Measurements from ENCODE around the gene PRDM1.

Gene PRDM1

DNA sequence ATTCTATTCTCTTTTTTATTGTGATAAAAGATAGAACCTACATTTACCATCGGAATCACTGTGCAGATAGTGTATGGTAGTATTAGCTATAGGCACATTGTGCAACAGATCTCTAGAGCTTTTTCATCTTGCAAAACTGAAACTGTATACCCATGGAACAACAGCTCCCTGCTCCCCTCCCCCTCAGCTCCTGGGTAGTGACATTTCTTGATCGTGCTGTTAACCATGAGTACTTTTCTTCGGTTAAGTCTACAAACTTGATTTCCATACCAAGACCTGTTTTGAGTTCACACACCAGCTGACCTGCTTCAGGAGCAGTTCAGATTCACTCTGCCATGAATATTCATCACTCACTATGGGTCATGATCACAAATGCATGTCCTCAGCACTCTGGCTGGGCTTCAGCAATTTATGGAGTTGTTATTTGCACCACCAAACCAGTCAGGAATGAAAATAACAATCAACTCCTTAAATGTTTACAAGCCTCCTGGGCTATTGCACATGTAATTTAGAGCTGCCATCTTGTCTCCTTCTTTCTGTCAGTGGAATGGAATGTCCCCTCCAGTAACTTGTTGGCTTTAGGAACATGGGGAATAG is 32.8 kb downstream of the PRDM1 start:
- DNase-seq = no peak

DNA sequence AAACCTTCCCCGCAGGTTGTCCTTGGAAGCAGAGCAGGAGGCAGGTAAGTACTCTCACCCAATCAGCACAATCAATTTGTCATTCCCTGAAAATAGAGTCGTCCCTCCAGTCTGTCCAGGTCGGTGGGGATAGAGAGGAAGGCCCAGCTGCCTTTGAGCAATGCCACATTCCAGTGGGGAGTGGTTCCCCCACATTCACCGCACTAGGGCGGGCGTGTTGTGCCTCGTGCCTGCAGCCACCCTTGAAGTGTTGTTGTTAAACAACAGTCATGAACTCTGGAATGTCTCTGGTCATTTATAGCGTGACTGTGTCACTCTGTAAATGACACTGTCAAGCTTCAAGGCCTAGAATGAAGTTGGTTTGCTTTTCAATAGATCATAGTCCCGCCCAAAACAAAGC is 33.4 kb downstream of the PRDM1 start:
- DNase-seq = no peak

DNA sequence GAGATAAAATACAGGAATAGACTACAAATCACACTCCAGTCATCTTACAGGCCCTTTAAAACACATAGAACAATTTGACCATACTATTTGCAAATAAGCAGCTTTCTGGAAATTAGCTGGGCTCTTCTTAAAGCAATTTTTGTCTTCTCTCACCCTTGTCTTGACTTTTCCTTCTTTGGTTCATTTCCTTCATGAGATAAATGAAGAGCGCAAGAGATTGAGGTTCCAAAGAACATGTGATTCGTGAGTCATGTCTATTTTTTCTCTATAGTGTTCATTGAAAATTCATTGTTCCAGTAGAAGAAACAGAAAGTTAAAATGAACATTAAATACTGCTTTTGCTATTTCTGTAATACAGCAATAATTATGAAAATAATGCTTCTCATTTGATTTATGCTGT is 33.9 kb downstream of the PRDM1 start:
- DNase-seq = no peak

DNA sequence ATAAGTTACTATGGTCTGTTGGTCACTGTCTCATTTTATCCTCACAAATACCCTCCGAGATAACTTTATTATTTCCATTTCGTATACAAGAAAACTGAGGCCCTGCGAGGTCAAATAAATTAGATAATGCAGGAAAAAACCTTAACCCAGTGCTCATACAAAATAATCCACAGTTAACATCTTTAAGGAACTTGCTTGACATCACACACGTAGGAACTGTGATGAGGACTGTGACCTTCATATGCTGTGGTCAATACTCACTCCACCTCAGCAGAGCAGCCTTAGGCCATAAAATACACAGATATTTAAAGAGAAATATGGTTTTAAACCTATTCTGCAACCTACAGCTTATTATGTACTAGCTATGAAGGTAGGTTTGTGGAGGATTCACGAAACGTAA is 34.3 kb downstream of the PRDM1 start:
- DNase-seq = no peak

DNA sequence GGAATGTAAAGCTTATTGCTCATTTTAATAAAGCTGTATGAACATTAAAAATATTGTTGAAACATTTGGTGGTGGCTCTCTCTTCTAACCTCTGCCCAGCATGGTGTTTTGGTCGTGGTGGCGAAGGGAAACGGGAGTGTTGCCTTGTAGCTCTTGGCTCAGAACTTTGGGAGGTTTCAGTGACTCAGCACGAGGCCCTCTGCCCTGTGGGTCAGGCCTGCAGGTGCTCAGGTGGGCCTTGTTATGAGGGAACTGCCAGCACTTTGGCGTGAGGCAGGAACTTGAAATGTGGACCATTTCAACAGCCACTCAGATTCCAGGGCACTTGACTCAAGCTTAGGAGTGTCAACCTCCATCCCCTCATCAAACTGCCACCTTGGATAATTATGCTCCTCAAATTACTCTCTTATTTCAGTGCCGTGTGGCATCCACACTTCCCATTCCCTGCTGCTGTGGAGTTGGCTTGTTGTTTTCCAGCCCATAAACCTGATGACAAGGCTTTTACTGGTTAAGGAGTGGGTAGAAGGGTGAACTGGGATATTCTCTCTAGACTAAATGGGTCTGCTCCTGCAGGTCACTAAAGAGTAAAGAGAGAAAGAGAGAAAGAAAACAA is 36.3 kb downstream of the PRDM1 start:
- no peak for DNase-seq

DNA sequence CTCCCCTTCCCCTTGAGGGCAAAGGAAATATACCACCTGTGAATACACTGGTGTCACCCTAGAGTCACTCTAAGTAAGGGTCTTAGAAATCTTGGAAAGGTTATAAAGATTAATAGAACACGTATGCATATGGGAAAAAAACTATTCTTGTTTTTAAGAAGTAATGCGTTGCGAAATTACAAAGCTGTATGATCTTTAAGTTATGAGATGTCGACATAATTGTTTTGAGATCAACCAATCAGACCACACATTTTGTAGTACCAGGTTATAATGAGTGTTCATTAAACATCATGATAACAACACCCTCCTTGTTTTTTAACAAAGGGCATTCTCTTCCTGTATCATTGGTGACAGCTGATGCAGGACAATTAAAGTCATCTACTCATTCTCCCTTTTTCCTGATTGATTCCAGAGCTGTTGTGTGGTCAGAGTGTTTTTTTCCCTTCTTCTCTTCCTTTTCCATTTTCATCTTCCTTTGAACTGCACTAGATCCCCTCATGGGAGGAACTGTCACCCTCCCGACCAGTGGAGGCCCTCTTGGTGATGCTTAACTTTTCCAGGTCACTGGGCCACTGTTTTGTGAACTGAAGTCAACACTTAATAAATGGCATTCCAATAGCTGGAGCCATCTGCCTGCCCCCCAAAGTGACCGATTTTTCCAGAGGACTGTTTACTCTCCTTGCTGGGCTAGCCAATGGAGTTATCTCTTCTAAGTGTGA is 37.0 kb downstream of the PRDM1 start:
- no peak for DNase-seq

DNA sequence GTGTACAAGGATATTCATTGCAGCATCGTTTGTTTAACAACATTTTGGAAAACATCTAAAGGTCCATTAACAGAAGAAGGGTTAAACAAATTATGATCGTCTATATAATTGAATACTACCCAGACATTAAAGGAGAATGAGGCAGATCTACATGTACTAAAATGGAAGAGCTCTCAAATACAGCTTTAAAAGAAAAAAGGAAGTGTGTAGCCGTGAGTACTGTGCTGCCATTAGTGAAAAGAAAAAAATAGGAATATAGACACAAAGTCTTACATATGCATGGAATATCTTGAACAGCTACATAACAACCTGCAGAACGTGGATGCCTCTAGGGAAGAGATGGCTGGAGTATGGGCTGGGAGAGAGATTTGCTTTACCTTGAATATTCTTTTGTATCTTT is 37.9 kb downstream of the PRDM1 start:
- DNase-seq = no peak

DNA sequence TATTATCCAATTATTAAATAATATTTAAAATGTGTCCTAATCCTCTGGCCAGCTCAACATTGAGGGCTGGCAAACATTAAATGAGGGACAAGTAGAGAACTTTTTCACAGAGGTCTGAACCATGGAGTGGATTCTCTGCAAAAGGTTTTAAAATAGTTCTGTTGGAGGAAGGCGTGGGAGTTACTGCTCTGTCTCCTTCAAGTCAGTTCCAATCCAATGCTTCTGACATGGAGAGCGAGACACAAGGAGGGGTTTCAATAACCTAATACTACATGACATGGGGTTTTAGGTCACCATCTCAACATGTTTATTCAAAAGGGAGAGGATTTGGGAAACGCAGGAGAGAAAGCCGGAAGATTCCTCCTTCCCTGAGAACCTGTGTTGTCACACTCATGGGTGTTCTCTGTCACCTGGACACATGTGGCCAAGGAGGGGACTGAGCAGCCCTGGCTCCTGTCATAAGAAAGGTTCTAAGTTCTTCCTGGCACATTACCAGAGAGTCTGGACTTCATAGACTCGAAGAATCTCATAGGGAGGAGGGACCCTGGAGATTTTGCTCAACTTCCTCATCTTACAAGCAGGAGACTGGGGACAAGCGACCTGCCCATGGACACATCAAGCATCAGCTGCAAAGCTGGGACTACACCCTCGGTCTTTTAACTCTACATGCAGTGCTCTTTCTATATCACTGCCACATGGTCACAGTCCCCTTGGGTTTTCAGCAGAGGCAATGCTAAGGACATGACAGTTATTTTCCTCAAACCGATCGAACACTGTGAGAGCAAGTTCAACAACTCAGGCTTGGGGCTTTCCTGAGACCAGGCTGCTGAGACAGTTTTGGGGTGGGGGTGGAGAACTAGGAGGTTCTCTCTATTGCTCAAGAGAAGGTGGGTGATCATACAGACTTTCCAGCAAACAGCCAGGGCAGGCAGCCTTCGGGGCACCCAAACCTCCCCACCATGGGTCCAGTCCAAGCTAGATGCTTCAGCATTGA is 38.6 kb downstream of the PRDM1 start:
- DNase-seq = no peak

DNA sequence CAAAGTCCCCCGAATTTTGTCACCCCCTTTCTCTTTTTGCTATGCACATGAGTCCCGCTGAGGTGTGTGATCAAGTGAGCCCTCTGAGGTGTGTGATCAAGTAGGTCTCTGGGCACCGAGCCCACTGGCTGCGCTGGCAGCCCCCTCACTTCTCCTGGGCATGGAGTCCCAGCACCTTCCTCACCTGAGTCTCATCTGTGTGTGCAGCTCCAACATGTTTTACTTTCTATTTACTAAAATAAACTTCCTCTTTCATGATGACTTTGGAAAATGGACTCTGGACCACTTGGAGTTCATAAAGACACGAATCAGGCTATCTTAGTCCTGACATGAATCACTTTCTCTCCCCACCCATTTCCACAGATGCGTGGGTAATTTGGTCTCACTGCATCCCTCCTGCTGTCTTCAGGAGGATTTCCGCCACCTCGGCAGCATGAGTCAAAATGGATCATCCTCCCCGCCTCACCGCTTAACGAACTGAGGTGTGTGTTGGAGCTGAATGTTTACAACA is 39.8 kb downstream of the PRDM1 start:
- DNase-seq = no peak

DNA sequence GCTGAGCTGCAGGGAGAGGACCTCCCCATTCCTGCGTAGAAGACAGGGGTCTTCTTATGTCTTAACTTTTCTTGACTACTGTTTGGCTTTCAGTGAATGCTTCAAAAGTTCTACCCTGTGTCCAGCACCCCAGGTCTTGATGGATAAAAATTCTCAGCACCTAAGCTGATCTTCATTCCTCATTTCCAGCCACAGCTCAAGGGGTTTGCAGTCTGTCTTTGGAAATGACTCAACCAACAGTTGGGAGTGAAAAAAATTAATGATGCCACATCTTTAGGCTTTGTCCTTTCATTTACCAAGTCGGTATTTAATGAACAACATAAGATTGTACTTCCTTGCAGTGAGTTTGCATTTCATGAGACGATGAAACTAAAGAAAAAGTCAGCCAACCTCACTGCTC is 40.3 kb downstream of the PRDM1 start:
- DNase-seq = no peak

DNA sequence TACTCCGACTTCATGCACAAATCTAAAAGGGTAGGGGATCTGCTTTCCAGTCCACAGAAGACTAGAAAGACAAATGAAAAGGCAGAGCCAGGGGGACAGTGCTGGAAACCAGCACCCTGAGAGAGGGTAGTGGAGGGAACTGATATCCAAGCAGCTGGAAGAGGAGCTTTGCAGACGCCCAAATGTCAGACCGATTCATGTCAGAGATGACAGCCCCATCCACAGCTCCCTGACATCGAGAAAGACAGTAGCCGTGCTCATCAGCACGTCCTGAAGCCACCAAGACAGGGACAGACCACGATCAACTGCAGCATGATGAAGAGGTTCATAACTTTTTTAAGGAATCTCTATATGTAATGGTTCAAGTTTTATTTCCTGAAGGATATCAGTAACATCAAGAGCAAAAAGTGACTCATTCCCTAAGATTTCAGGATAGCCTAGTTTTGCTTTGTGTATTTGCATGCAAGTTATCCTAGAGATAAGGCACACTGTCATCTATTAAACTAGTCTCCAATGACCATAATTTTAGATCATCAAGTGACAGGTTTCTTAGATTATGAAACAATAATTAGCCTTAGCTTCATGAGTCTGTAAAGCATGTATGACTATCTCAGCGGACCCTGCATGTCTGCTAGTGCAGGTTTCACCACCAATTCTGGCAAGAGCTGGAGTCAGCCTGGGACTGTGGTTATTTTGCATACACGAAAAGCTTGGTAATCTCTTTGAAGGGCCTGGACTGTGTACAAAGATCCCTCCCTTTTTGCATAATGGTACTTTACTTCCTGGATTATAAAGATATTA is 43.0 kb downstream of the PRDM1 start:
- DNase-seq = no peak

DNA sequence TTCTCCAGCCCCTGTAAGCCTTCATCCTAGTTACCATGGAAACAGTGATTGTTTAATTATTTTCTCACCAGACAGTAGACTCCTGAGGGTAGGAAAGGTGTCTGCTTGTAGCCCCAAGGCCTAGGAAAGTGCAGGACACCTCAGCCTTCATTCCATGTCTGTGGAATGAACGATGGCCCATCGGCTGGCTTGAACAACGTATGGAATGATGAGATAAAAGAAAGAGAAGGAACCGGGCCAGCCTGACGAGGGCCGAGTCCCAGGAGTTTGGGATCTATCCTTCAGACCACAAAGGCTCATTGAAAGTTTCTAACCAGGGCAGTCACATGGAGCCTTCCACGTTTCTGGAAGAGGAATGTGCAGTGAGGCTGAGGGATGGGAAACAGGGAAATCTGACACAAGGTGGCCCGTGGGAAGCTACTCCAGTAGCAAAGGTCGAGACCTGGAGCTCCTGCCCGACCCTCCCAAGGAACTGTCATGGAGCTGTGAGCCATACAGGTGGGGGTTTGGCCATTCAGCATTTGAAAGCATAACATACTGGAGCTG is 46.1 kb downstream of the PRDM1 start:
- DNase-seq = no peak

DNA sequence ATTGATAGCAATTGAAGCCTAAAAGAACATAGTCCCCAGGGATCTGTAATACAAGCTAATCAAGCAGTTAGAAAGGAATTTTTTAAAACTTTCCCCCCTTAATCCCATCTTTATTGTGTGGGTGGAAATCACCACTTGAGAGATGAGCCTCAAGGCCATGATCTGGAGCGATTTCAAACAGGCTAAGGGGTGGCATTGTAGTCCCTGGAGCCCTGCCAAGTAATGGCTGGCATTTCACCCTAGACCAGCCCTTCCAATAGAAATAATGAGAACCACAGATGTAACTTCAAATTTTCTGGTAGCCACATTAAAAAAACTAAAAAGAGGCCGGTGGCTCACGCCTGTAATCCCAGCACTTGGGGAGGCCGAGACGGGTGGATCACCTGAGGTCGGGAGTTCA is 46.9 kb downstream of the PRDM1 start:
- DNase-seq = peak; percentile 54

DNA sequence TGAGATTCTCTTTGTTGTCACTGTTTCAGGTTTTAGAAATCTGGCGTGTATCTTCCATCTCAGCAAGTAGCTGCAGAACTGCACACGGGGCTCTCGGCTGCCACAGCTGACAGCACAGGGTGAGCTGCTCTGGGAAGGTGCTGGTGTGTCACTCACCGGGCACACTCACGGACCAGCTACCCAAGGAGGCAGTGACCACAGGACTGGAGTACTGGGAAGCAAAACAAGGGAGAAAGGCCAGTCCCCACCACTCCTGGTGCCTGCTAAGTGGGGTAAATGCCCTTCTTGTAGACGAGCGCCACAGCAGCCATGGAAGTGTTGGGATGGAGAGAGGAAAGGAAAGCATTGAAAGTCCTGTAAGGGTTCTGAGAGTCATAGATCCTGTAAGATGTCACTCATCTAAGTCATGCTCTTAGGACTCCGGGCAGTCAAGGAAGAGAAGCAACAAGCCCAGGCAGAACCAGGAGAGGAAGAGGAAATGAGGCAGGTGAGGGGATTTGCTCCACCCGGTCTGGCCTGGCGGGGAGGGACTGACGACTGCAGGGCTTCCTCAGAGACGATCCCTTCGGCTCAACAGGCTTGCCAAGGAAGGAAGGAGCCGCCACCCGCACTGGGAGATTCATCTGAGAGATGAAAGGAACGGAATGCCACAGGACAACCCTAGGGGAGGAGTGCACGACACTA is 48.1 kb downstream of the PRDM1 start:
- DNase-seq = no peak

DNA sequence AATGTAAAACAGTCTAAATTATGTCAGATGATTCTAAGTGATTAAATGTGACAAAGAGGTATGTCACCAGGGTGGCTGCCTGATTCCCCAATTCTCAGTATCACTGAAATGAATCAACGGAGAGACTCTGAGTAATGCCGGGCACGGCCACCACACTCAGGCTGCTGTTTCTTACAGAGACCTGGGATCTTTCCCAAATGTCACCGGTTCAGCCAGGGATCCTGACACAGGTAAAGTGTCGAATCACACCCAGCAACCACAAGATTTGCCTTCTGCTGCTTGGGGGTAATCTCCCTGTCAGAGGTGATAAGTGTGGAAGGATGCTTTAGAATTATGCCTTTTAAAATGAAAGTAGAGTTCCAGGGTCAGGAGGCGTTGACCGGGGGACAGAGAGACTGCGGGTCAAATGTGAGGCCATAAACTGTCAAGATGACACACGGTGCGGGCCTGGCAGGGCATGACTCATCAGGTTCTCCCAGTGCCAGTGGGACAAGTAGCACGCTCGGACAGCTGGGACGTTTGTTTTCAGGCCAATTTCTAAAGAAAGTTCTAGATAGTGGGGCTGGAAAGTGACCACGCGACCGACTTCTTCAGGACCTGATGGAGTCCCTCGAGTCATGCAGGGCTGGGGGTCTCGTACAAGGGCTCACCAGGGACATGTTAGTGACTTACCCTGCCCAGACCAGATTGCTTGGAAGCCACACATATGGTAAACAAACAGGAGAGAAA is 48.9 kb downstream of the PRDM1 start:
- no peak for DNase-seq

DNA sequence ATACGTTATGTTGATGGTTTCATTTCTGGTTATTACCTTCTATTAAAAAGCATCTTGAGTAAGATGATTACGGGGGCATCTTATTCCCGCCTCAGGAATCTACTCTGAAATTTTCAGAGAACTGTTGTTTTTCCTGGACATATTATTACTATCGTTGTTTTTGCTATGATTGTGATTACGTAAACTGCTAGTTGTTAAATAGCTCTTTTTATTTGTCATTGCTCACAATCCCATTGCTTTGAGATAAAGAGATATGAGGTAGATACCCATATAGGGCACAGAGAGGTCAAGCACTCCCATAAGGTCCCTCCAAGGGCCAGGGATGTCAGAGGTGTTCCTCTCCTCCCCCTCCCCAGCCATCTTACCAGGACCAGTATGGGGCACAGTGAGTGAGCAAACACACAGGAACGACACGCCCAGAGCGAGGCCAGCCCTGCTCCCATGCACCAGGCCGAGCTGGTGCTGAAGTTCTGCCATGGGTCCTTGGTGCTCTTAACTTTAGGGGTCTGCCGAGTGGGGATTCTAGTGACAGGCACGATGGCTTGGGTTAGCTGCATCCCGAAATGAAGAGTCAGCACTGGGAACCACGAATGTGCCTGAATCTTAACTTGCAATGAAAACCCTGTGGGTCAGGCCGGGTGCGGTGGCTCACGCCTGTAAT is 49.9 kb downstream of the PRDM1 start:
- no peak for DNase-seq

DNA sequence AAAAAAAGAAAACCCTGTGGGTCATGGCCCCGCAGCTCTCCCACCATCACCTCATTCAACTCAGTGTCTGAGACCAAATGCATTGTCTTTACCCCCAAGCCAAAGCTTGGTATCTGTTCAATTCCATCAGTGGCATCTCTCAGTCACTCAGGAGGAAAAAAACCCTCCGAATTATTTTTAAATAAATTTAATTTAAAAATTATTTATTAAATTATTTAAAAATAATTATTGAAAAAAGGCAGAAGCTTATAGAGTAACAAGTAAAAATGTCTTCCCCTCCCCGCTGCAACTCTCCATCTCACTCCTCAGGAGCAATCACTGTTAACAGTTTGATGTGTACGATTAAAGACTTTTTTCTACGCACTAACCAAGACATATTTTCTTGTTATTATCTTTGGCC is 50.7 kb downstream of the PRDM1 start:
- no peak for DNase-seq

DNA sequence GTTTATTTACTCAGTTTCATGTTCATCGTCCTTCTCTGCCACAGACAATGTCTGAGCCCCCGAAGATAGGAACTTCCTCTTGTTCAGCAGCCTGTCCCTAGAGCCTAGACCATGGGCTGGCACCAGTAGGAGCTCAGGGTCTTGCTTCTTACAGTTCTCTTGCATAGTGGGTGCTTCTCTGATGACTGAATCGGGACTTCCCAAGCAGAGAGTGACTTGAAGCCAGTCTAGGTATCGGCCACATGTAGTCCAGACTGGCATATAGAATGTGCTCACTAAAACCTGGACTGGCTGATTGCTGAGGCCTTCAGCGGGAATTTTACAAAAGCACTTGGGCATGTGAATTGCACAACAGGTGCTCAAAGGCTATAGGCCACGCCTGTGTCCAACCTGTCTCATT is 52.0 kb downstream of the PRDM1 start:
- no peak for DNase-seq

DNA sequence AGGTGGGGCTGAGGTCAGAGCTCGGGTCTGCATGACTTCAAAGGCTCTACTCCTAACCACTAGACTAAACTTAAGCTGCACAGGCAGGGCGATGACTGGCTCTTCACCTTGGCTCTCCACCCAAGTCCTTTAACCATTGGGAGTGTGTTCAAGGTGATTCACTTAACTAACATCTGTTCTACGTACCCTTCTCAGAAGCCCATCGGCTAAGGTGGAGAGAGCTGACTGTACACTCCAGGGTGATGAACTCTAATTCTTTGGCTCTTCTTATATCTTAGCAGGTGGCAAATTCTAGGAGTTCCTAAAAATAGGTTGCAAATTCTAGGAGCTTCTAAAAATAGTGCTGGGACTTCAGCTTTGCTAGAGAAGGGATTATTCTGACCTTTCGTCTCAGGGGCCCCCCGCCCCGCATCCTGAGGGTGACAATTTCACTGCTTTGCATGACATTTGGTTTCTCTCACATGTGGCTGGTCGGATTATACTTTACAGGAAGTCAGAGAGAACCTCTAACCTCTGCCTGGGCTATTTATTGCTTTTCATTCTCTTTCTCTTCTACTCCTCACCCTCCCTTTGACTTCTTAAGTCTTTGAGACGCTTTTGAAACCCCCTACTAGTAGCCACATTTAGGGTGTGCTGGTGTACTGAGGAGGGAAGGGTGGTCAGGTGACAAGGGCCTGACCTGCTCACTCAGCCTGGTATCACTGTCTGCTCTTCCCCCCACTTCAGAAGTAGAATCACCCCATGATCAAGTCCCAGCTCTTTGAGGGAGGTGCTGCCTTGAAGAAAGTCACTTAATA is 55.5 kb downstream of the PRDM1 start:
- no peak for DNase-seq

Measured in NCI-H1105 treated with DMSO at 0.1 percent for 48 hours (cell line).